Neural progenitor cell (in vitro differentiated cells): Measurements from ENCODE around the gene LAMC1.

Source experiments
- EZH2 ChIP-seq: fragments of 200-600 bp; sonication (generic); IDR thresholded peaks from 2 replicates; pipeline ENCODE4 v1.6.1; 2017; ENCODE audit warnings: antibody characterized with exemption, mild to moderate bottlenecking, moderate library complexity
- EZH2phosphoT487 ChIP-seq: fragments of 200-600 bp; sonication (generic); IDR thresholded peaks from 2 replicates; pipeline ENCODE4 v1.6.1; 2017; ENCODE audit warnings: antibody characterized with exemption
- TF ChIP-seq, protein P1 (sequence below): fragments of 200-600 bp; sonication (generic); IDR thresholded peaks from 2 replicates; pipeline ENCODE4 v1.5.1; 2017; ENCODE audit warnings: antibody characterized with exemption, mild to moderate bottlenecking

DNA sequence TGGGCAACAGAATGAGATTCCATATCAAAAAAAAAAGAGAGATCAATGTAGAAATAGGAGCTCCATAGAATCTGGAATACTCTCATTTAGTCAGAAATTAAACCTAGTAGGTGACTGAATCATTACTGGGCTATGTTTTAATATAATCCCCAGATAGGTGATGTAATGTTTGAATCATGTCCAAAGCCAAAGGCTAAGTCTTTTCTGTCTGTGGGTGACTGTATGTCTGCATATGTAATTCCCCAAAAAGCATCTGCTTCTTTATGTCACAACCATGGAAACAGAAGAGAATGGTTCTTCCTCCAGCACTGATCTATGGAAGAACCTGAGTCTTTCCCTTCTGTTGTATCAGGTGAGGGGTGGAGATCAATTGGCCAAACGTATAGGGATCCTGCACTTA lies 168.6 kb downstream of the LAMC1 start:
- TF ChIP-seq EZH2 (no peak), EZH2phosphoT487 (no peak)
- TF ChIP-seq, protein P1, sequence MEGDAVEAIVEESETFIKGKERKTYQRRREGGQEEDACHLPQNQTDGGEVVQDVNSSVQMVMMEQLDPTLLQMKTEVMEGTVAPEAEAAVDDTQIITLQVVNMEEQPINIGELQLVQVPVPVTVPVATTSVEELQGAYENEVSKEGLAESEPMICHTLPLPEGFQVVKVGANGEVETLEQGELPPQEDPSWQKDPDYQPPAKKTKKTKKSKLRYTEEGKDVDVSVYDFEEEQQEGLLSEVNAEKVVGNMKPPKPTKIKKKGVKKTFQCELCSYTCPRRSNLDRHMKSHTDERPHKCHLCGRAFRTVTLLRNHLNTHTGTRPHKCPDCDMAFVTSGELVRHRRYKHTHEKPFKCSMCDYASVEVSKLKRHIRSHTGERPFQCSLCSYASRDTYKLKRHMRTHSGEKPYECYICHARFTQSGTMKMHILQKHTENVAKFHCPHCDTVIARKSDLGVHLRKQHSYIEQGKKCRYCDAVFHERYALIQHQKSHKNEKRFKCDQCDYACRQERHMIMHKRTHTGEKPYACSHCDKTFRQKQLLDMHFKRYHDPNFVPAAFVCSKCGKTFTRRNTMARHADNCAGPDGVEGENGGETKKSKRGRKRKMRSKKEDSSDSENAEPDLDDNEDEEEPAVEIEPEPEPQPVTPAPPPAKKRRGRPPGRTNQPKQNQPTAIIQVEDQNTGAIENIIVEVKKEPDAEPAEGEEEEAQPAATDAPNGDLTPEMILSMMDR = no peak
